GM18909 (cell line): ENCODE results near the gene ATG9A.

Experiments
- ATAC-seq: cut with Tn5 transposase; IDR thresholded peaks from one replicate; pipeline ENCODE4 v1.9.1; 2021; ENCODE audit warnings: mild to moderate bottlenecking; ENCODE audit not compliant: unreplicated experiment, poor library complexity

Gene ATG9A

GRCh38 chr2:219253753-219254589 is 24.5 kb upstream of the ATG9A start, which contains the start of gene TUBA4A:
TSS of gene TUBA4A (minus strand) at chr2:219253918. CDS start at chr2:219253858, 60 bp downstream.
- ATAC-seq = peak; percentile 52

DNA sequence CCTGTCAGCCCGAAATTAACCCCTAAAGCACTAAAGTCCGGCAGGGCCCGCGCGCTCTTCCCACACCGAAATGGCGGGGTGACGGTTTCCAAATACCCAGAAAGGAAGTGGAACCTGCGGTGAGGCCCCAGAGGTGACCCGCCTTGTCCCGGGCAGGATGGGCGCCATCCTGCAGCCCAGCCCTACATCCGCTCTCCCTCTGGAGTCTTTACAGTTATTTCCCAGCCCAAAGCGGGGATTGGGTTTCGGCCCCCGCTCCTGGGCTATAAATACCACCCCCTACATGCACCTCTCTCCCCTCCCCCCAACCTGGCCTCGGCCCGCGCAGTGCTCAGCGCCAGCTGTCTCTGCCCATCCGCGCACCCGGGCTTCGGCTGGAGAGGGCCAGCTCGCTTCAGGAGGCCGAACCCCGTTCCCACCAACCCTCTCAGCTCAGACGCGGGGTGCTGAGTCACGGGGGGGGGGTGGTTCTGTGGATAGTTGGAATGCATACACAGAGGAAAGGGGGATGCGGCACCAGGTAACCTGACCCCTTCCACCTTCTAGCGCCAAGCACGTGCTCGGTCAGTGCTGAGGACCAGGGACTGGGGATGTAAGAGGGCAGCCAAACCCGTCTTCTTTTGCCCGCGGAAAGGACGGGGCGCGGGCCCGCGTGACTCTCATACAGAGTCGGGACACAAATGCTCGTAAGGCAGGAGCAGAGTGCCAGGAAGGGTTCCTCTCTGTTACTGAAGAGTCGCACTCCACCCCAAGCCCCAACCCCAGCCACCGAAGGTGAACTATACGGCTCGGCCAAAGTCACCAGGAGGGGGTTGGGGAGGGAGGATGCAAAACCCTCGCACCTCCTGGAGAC is 23.7 kb upstream of the ATG9A start, which contains the start of gene TUBA4B:
TSS of gene TUBA4B (plus strand) at position 344 of the 853 bp plus-strand sequence. CDS start at position 509, 165 bp downstream.
- peak; percentile 9 for ATAC-seq

DNA sequence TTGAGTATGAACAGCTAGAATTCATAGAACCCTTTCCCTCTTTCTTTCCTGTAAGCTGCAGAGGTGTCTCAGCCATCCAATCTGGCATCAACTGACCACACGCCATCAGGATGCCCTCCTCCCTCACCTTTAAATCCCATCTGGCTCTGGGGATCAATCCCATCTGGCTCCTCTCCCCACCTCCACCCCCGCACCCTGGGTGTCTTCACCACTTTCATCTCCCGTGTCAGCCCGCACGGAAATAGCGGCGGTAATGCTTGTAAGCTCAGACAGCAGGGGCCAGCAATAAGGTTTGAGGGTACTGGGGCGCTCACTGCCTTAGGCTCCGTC is 23.1 kb upstream of the ATG9A start:
- no peak for ATAC-seq

DNA sequence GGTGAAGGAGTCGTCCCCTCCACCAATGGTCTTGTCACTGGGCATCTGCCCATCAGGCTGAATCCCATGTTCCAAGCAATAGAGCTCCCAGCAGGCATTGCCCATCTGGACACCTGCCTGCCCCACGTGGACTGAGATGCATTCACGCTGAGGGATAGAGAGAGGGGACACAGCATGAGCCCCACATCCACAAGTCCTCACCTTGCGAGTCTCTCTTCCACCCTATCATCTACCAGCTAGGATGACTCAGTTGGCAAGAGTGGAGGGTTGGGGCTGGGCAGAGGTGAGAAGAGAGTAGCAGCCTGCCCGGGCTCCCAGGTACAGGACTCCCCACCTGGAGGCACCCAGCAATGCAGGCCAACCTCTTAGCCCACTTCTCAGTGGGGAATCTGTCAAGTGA is 22.6 kb upstream of the ATG9A start:
- no peak for ATAC-seq

- ATAC-seq = no peak
These were observed 22.2 kb upstream of the ATG9A start for GRCh38 chr2:219251656-219252055.

- ATAC-seq = no peak
These were observed 20.8 kb upstream of the ATG9A start for GRCh38 chr2:219250049-219250781.

GRCh38 chr2:219249203-219249980 is 20.0 kb upstream of the ATG9A start:
- ATAC-seq = peak; percentile 48

DNA sequence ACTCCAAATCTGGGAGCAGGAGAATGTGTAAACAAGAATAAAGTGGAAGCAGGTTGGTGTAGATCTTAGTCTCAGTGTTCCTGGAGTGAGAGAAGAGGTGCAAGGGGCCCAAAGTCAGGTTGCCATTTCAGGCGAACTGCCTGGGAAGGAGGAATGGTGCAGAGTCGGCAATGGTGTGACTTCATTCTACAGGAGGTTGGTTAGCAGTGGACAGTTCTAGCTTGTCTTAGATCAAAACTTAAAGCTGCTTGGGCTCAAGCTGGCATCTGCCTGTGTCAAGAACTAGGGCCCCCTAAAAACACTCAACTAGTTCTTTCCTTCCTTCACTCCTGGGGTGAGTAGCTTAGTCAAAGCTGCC is 19.4 kb upstream of the ATG9A start:
- ATAC-seq = no peak

- ATAC-seq = peak; percentile 26
These were observed 18.5 kb upstream of the ATG9A start for GRCh38 chr2:219247678-219248642.

DNA sequence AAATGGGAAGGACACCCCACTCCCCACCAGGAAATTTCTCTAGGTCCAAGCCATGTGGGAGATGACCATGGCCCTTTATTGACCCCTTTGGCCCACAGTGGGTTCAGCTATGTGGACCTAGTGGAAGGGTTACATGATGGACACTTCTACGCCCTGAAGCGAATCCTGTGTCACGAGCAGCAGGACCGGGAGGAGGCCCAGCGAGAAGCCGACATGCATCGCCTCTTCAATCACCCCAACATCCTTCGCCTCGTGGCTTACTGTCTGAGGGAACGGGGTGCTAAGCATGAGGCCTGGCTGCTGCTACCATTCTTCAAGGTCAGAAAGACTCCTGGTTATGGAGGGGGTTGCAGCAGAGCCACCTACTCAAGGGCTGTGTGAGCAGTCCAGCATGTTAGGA is 17.1 kb upstream of the ATG9A start:
- no peak for ATAC-seq

- ATAC-seq = no peak
These were observed 16.4 kb upstream of the ATG9A start for GRCh38 chr2:219245899-219246230.

- peak; percentile 66 for ATAC-seq
These were observed 15.9 kb upstream of the ATG9A start, which contains the start of the genes GLB1L and STK16 for GRCh38 chr2:219245148-219245898. TSS of gene GLB1L (minus strand) at chr2:219245444. CDS start at chr2:219243573, 1,871 bp downstream. TSS of gene STK16 (plus strand) at chr2:219245479. CDS start at chr2:219246000, 521 bp downstream.

DNA sequence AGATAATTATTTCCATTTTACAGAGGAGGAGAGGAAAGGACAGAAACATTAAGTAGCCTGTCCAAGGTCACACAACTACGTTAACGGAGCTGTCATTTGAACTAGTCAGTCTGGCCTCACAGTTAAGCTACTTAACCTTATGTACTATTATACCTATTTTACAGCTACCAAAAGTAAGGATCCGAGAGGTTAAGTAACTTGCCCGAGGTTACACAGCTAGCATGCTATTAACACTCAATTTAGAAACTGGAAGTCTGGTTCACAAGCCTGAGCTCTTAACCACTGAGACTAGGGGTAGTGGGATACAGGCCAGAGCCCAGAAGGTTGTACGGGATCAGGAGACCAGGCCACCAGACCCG is 15.3 kb upstream of the ATG9A start:
- ATAC-seq = no peak

DNA sequence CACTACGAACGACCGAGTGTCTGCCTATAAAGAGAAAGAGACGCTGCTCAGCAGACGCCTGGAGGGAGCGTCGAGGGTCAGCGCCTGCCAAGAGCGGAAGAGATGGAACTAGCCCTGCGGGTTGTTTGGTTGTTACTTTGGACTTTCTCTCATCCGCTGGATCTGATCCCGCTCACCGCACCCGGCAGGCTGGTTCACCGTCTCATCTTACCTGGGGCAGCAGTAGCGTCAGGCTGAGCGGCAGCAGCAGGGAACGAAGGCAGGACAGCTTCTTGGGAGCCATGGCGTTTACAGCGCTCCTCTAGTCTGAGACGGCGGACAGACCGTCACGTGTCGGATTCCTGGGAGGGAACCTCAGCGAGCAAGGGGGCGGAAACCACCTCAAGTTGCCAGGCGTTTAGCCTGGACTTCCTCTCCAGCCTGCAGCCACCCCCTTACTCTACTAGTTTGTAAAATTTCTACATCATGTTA is 13.9 kb upstream of the ATG9A start:
- ATAC-seq = no peak

GRCh38 chr2:219234331-219234730 is 4.9 kb upstream of the ATG9A start:
- no peak for ATAC-seq

- ATAC-seq = peak; percentile 19
These were observed 664 bp upstream of the ATG9A start for GRCh38 chr2:219230059-219230540.

DNA sequence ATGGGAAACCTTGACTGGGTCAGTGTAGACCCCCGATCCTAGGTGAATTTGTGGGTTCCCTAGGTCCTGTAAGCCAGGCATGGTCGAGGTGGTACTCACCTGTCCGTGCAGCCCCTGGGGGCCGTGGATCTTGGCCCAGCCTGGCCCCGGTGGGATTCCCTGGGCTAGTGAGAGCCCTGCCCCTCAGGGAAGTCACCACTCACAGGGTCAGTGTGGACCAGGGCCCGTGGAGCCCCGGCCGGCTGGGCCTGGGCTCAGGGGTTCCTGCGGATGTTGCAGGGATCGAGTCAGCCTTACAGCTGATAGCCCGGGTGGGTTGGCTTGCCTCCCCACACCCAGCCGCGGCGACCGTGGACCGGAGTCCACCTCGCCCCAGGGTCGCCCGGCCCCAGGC is 528 bp downstream of the ATG9A start:
- no peak for ATAC-seq
